Measurements from ENCODE around the gene CCND1. TPM values are rescaled to one million over a fixed set of nuclear protein-coding genes. Genes with fewer than 3 reads are reported as not detected.

CCND1 gene
- polyA plus RNA-seq, 5 donors, result 158 to 292 (median 224) TPM

DNA sequence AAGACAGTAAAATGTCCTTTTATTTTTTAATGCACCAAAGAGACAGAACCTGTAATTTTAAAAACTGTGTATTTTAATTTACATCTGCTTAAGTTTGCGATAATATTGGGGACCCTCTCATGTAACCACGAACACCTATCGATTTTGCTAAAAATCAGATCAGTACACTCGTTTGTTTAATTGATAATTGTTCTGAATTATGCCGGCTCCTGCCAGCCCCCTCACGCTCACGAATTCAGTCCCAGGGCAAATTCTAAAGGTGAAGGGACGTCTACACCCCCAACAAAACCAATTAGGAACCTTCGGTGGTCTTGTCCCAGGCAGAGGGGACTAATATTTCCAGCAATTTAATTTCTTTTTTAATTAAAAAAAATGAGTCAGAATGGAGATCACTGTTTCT lies 1.1 kb upstream of the CCND1 start:
- DNase-seq, result no peak

DNA sequence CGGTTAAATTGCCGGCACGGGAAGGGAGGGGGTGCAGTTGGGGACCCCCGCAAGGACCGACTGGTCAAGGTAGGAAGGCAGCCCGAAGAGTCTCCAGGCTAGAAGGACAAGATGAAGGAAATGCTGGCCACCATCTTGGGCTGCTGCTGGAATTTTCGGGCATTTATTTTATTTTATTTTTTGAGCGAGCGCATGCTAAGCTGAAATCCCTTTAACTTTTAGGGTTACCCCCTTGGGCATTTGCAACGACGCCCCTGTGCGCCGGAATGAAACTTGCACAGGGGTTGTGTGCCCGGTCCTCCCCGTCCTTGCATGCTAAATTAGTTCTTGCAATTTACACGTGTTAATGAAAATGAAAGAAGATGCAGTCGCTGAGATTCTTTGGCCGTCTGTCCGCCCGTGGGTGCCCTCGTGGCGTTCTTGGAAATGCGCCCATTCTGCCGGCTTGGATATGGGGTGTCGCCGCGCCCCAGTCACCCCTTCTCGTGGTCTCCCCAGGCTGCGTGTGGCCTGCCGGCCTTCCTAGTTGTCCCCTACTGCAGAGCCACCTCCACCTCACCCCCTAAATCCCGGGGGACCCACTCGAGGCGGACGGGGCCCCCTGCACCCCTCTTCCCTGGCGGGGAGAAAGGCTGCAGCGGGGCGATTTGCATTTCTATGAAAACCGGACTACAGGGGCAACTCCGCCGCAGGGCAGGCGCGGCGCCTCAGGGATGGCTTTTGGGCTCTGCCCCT lies 529 bp upstream of the CCND1 start:
- no peak for DNase-seq

DNA sequence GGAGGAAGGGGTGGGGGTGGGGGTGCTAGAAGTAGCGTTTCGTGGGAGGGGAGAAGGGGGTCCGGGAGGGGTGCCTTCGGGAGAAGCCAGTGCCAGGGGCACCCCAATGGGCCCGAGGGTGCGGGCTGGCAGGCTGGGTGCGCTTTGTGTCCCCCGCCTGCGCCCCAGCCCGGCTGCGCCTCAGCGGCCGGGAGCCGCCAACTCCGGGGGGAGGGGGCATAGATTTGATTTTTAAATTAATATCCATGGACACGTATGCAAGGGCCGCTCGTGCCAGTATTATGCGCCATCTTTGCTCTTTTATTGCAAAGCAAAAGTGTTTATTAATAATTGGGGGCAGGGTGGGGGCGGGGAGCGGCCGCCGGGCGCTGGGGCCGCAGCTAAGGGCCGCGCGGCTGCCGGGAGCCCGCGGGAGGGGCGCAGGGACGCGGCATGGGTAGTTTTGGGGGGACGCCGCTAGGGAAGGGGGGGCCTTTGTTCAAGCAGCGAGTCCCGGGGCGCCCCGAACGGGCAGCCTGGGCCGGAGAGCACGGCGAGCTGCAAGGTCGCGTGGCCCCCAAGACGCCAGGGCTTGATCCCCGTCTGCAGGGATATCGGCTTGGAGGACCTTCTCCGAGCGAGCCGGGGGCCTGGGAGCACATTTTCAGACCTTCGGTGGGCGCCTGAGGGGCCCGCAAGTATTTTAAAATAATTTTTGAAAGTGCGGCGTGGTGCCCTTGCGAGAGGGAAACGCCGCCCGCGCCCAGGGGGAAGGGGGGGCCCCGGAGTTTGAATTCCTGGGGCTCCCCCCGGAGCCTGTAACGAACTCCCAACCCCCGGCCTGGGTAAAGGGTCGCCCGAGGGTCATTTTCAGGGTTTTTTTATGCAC lies 959 bp downstream of the CCND1 start:
- no peak for DNase-seq

- no peak for DNase-seq
Measured at GRCh38 chr11:69642549-69642912, 1.6 kb downstream of the CCND1 start.

- peak; percentile 84 to 86 for DNase-seq
Measured at GRCh38 chr11:69642913-69643632, 2.1 kb downstream of the CCND1 start.

DNA sequence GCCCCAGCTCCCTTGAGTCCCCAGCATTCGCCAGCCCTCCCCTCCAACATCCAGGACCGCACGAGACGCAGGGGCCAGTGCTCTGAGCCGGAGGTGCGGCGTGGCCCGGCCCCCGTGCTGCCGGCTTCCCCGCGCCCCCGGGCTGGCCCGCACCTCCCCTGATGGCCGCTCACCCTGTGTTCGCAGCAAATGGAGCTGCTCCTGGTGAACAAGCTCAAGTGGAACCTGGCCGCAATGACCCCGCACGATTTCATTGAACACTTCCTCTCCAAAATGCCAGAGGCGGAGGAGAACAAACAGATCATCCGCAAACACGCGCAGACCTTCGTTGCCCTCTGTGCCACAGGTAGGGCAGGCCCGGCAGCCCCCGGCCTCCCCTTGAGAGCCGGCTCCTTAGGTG lies 2.7 kb downstream of the CCND1 start:
- no peak for DNase-seq

DNA sequence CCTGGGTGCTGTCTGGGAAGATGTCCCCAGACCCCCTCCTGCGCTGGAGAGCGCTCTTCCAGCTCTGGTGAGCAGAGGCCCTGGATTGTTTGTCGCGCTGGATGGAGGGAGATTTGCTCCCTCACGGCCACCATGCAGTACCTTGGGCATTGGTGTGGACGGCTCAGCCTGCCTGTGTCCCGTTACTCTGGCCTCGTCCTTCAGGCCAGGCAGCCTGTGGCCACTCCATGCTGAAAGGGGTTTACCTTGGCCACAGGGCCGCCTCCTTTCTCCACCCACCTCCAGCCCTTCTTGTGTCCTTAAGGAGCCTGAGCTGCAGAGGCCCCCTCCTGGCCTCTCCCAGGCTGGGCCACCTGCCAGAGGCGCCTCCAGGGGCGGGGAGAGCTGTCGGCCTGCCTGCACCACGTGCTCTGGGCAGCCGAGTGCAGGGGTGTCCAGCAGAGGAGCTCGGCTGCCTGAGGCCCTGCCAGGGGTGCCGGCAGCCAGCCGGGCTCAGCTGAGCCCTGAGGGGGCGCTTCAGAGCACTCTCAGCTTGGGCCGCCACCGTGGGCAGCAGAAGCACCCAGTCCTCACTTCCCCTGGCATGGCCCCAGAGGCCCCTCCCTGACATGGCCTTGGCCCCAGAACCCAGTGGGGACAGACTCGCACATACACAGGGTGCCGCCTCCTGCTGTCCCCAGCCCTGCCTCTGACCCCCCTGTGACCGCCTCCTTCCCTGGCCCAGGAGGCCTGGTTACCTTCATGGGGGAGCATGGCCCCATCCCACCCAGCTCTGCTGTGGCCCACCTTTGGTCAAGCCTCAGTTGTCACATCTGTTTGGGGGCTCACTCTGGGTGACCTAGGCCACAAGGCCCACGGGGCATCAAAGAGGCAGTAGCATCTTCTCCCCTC lies 3.4 kb downstream of the CCND1 start:
- DNase-seq, result peak; percentile 87 to 88

DNA sequence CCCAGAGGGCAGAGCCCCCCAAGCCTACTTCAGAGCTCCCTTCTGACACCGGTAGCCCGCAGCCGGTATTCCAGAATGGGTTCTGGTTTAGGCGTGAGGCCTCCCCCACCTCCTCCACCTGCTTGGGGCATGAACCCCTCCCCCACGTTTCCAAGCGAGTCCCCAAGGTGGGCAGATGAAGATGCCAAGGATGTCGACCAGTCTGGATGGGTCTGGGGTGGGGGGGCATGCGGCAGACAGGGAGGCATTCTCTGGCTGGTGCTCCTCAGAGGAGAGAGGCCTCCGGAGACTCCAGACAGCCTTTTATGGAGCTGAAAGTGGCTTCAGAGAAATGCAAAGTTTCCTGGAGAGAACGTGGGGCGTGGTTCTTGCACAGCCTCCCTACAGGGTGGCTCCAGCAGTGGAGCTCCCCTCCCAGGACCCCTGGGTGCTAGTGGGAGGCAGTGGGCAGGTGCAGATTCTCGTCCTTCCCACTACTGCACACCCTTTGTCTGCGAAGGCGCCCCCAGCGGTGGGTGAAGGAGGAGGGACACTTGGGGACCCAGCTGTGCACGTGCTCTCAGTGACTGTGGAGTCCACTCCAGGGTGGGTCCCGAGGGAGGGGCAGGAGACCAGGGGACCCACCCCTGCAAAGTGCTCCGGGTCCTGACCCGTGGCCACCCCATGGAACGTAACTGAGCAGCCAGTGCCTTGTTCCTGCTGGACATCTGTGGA lies 4.2 kb downstream of the CCND1 start:
- no peak for DNase-seq

GRCh38 chr11:69645801-69646492 lies 5.0 kb downstream of the CCND1 start:
- no peak for DNase-seq

DNA sequence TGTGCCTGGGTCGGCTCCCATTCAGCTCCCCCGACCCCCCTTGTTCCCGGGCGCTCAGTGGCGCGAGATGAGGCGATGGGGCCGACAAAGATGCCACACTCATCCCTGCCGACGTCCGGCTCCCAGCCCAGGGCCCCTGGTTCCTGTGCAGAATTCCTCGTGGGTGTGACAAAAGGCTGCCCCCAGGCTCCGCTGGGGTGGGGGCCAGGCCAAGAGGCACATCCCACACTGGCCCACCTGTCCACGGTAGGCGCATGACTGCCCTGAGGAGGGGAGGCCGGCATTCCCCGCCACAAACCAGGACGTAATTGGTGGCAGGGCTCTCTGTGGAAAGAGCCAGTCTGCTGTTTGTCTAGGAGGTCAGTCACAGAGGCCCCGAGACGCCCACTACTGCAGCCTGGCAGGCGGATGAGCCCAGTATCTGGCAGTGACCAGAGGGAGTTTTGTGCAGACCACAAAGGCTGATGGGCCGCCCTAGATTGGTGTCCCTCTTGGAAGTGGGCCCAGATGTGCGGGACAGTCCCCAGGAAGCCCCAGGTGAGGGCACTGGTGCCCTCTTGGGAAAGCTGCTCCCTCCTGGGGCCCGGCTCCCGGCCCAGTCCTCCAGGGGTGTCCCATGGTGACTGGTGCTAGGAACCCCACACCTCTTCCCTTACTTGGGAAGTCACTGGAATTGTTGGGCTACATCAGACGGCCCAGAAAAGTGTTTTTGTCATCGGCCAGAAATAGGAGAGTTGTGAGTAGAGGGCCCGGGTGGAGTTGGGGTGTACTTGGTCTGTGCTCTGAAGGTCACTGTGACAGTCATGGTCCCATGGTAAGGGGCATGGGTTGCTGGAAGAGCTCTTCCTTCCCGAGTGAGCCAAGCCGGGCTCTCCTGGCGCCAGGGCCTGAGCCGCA lies 5.8 kb downstream of the CCND1 start:
- DNase-seq, result no peak

- no peak for DNase-seq
Measured at GRCh38 chr11:69647390-69647748, 6.4 kb downstream of the CCND1 start.

DNA sequence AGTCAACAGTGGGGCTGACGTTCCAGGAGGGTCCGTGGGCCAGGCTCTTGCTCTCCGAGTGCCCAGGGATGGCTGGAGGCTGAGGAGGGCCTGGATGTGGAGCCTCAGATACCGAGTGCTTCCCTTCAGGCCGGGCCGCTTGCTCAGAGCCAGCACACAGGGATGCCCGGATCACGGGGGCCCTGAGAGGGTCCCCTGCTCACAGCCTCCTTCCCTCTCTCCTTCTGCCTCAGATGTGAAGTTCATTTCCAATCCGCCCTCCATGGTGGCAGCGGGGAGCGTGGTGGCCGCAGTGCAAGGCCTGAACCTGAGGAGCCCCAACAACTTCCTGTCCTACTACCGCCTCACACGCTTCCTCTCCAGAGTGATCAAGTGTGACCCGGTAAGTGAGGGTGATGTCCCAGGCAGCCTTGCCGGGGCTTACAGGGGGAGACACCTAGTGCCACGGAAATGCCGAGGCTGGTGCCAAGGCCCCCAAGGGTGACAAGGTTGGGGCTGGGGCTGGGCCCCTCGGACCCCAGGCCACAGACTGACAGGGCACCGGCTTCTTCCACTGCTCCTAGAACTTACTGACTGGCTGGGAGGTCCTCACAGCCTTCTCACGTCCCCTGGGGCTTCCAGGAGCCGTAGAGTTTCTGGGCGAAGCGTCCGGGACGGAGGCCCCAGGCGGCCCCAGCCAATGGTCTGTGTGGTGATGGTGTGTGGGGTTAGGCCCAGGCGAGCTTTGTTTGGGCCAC lies 7.0 kb downstream of the CCND1 start:
- DNase-seq, result no peak

DNA sequence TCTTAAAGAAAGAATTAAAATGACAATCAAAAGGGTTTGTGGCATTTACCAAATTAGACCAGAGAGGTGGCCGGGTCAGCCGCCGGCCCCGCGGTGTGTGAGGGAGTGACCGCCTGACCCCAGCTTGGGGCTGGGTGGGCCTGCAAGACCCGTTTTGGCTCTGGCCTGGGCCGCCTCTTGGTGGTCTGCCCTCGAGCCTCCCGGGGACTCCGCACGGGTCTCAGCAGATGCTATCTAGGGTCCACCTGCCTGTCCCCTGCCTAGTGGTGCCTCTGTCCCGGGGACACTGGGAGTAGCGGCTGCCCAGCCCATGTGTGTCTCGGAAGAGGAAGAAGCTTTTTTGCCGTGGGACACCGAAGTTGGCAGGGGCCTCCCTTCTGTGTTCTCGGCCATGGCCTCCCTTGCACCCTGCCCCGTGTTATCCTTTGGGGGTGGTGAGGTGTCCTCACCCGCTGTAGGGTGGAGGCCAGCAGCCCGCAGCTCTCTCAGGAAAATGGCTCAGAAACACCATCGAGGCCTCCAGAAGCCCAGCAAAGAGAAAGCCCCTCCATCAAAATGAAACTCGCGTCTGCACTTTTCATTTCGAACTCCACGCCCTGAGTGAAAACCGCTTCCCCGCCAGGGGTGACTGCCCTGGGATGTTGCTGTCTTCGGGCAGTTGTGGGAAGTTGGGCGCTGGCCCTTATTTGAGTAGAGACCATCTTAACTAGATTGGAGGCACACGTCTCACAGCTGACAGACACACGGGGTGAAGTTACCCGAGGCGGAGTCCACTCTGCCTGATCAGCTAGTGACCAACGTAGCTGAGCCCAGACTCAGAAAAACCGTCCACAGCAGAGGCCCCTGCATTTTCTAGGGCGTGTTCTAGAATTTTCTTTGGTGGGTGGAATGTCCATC lies 8.0 kb downstream of the CCND1 start:
- DNase-seq, result no peak

- no peak for DNase-seq
Measured at GRCh38 chr11:69649576-69649900, 8.6 kb downstream of the CCND1 start.

- no peak for DNase-seq
Measured at GRCh38 chr11:69650081-69650831, 9.3 kb downstream of the CCND1 start.

- DNase-seq, result no peak
Measured at GRCh38 chr11:69650832-69651344, 9.9 kb downstream of the CCND1 start.

Measured in right lung (tissue), 5 donors.